GM23338 (cell line): ENCODE results near the gene GKN2.

Experiments
- CREB1 ChIP-seq: fragments of 250-450 bp; sonication (Bioruptor Pico); IDR thresholded peaks from 2 replicates; pipeline ENCODE4 v1.5.0; 2020; ENCODE audit warnings: low read depth, mild to moderate bottlenecking, moderate library complexity
- EZH2 ChIP-seq: fragments of 200-600 bp; sonication (generic); IDR thresholded peaks from one replicate; pipeline ENCODE4 v1.8.0; 2017; ENCODE audit warnings: antibody characterized with exemption, mild to moderate bottlenecking, low read depth; ENCODE audit not compliant: unreplicated experiment
- EZH2phosphoT487 ChIP-seq: fragments of 200-600 bp; sonication (generic); IDR thresholded peaks from one replicate; pipeline ENCODE4 v1.8.1; 2018; ENCODE audit warnings: antibody characterized with exemption; ENCODE audit not compliant: unreplicated experiment
- JUNB ChIP-seq: IDR thresholded peaks from one replicate; pipeline ENCODE4 v1.6.1; 2016; ENCODE audit warnings: antibody characterized with exemption; ENCODE audit not compliant: unreplicated experiment
- NANOG ChIP-seq: IDR thresholded peaks from 2 replicates; pipeline ENCODE4 v1.6.1; 2016; ENCODE audit warnings: antibody characterized with exemption, borderline replicate concordance
- POLR2AphosphoS5 ChIP-seq: IDR thresholded peaks from 2 replicates; pipeline ENCODE4 v1.6.1; 2016; ENCODE audit warnings: antibody characterized with exemption, low read depth
- ZNF114 ChIP-seq: fragments of 250-450 bp; sonication (Bioruptor Pico); IDR thresholded peaks from 2 replicates; pipeline ENCODE4 v1.5.0; 2020; ENCODE audit warnings: mild to moderate bottlenecking, moderate library complexity
- TF ChIP-seq, protein P1 (sequence below), 2 experiments: fragments of 200-600 bp in 1 of 2; sonication (generic) in 1 of 2; conservative IDR thresholded peaks; 2 replicates each; pipeline versions ENCODE4 v1.5.1 to v1.6.1; 2016 to 2017; ENCODE audit warnings: antibody characterized with exemption in 2 of 2, low read depth in 2 of 2, mild to moderate bottlenecking in 2 of 2, moderate library complexity in 1 of 2
- TF ChIP-seq, protein P2 (sequence below): IDR thresholded peaks from one replicate; pipeline ENCODE4 v1.6.1; 2018; ENCODE audit warnings: antibody characterized with exemption; ENCODE audit not compliant: unreplicated experiment
- TF ChIP-seq, protein P3 (sequence below): IDR thresholded peaks from 2 replicates; pipeline ENCODE4 v1.6.1; 2016; ENCODE audit warnings: antibody characterized with exemption

DNA sequence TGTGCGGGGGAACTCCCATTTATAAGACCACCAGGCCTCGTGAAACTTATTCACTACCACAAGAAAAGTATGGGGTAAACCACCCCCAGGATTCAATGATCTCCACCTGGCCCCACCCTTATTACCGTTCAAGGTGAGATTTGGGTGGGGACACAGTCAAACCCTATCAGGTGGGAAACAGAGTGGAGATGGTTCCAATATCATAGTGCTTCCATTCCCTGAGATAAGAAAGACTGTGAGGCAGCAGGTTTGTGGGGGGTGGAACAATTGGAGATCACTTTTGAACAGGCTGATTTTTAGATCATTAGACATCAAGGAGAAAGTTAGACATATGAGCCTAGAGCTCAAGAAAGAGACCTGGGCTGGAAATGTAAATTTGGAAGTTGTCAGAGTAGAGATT is 39.3 kb downstream of the GKN2 start:
- TF ChIP-seq, protein P1, sequence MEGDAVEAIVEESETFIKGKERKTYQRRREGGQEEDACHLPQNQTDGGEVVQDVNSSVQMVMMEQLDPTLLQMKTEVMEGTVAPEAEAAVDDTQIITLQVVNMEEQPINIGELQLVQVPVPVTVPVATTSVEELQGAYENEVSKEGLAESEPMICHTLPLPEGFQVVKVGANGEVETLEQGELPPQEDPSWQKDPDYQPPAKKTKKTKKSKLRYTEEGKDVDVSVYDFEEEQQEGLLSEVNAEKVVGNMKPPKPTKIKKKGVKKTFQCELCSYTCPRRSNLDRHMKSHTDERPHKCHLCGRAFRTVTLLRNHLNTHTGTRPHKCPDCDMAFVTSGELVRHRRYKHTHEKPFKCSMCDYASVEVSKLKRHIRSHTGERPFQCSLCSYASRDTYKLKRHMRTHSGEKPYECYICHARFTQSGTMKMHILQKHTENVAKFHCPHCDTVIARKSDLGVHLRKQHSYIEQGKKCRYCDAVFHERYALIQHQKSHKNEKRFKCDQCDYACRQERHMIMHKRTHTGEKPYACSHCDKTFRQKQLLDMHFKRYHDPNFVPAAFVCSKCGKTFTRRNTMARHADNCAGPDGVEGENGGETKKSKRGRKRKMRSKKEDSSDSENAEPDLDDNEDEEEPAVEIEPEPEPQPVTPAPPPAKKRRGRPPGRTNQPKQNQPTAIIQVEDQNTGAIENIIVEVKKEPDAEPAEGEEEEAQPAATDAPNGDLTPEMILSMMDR (conservative IDR thresholded peaks at IDR 0.05; ENCODE audit: low read depth in 2 of 2), result no peak
- TF ChIP-seq, protein P2, sequence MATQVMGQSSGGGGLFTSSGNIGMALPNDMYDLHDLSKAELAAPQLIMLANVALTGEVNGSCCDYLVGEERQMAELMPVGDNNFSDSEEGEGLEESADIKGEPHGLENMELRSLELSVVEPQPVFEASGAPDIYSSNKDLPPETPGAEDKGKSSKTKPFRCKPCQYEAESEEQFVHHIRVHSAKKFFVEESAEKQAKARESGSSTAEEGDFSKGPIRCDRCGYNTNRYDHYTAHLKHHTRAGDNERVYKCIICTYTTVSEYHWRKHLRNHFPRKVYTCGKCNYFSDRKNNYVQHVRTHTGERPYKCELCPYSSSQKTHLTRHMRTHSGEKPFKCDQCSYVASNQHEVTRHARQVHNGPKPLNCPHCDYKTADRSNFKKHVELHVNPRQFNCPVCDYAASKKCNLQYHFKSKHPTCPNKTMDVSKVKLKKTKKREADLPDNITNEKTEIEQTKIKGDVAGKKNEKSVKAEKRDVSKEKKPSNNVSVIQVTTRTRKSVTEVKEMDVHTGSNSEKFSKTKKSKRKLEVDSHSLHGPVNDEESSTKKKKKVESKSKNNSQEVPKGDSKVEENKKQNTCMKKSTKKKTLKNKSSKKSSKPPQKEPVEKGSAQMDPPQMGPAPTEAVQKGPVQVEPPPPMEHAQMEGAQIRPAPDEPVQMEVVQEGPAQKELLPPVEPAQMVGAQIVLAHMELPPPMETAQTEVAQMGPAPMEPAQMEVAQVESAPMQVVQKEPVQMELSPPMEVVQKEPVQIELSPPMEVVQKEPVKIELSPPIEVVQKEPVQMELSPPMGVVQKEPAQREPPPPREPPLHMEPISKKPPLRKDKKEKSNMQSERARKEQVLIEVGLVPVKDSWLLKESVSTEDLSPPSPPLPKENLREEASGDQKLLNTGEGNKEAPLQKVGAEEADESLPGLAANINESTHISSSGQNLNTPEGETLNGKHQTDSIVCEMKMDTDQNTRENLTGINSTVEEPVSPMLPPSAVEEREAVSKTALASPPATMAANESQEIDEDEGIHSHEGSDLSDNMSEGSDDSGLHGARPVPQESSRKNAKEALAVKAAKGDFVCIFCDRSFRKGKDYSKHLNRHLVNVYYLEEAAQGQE, result no peak
- TF ChIP-seq POLR2AphosphoS5 (no peak), EZH2 (no peak), CREB1 (CRISPR knock-in tag) (no peak), EZH2phosphoT487 (no peak), ZNF114 (CRISPR knock-in tag) (no peak), NANOG (no peak), JUNB (no peak)
- TF ChIP-seq, protein P3, sequence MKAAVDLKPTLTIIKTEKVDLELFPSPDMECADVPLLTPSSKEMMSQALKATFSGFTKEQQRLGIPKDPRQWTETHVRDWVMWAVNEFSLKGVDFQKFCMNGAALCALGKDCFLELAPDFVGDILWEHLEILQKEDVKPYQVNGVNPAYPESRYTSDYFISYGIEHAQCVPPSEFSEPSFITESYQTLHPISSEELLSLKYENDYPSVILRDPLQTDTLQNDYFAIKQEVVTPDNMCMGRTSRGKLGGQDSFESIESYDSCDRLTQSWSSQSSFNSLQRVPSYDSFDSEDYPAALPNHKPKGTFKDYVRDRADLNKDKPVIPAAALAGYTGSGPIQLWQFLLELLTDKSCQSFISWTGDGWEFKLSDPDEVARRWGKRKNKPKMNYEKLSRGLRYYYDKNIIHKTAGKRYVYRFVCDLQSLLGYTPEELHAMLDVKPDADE, result no peak
